ENCODE measurements around the gene C3AR1. TPM values are rescaled to one million over a fixed set of nuclear protein-coding genes. Genes with fewer than 3 reads are reported as not detected.

C3AR1 gene
- total RNA-seq, 4 donors from 2014 or later = 1.0 to 23.8 (median 4.4) TPM

GRCh38 chr12:8014836-8015235, 51.3 kb downstream of the C3AR1 start:
- no peak for DNase-seq
- Histone ChIP-seq H3K27me3 (peaks cover 12 to 16% of the 10 kb centered on the region in 2 donors), H3K4me3 (no peak overlapping the region), H3K27ac (no peak overlapping the region), H3K4me1 (peaks cover 0 to 7% of the 10 kb centered on the region in 2 donors), H3K36me3 (no peaks in the 10 kb centered on the region), H3K9me3 (no peaks in the 10 kb centered on the region)
- intact Hi-C loops (cut with DNase I; ENCODE audit: low total_unique reads) = no loop called here
- TF ChIP-seq CTCF (IDR thresholded peaks at IDR 0.05) (no peak), POLR2A (IDR thresholded peaks at IDR 0.05) (no peak)

DNA sequence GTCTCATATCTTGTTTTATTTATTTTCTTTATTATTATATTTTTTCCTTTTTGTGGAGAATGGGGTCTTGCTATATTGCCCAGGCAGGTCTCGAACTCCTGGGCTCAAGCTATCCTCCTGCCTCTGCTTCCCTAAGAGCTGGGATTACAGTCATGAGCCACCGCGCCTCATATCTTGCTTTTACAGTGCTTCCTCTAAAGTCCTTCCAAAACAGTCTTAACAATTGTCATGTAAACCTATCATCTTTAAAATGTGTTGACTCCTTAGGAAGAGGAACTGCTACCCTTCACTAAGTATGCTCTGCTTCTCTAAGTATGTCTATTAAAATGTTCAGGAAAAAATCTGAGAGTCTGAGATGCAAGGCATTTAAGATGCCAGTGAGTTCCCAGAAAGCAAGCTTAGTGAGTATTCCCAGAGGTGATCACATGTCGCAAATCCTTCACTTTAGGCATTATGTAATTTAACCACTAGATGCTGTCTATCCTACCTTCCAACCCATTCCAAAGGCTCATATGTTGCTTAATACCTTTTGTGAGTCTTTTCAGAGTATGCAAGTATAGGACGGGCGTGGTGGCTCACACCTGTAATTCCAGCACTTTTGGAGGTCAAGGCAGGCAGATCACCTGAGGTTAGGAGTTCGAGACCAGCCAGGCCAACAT, 53.4 kb downstream of the C3AR1 start:
- intact Hi-C loops (cut with DNase I; ENCODE audit: low total_unique reads) = no loop called here
- no peaks in the 10 kb centered on the region for H3K9me3 ChIP-seq
- no peaks in the 10 kb centered on the region for H3K36me3 ChIP-seq
- no peak for DNase-seq
- no peak overlapping the region for H3K4me3 ChIP-seq
- H3K27ac ChIP-seq = no peak overlapping the region
- TF ChIP-seq CTCF (IDR thresholded peaks at IDR 0.05) = no peak
- no peak for TF ChIP-seq POLR2A (IDR thresholded peaks at IDR 0.05)
- H3K27me3 ChIP-seq = peaks cover under 1 to 11% of the 10 kb centered on the region in 2 donors
- no peaks in the 10 kb centered on the region for H3K4me1 ChIP-seq

DNA sequence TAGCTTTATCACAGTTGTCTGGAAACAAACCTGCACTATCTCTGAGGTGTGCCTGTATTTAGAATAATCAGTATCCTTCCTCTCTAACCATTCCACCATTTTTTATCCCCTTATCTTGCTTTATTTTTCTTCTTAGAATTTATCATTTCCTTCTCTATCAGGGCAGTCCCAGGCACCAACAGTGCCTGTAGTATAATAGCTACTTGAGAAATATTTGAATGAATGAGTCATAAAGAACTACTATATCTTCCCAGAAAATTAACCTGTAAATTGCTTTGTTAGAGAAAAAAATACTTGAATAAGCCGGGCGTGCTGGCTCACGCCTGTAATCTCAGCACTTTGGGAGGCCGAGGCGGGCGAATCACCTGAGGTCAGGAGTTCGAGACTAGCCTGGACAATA, 54.8 kb downstream of the C3AR1 start:
- Histone ChIP-seq H3K9me3 (no peaks in the 10 kb centered on the region), H3K4me1 (no peaks in the 10 kb centered on the region), H3K4me3 (no peak overlapping the region), H3K27ac (no peak overlapping the region), H3K36me3 (no peaks in the 10 kb centered on the region), H3K27me3 (peaks cover 0 to 3% of the 10 kb centered on the region in 2 donors)
- DNase-seq = no peak
- TF ChIP-seq CTCF (IDR thresholded peaks at IDR 0.05) (no peak), POLR2A (IDR thresholded peaks at IDR 0.05) (no peak)
- intact Hi-C loops (cut with DNase I; ENCODE audit: low total_unique reads) = no loop called here

Other genes with a start within 250 kb of the C3AR1 start
- 1 to 10 TPM in 1 of 4 donors, under 1 TPM in 1, not detected in 2; 0.90 to 1.2 TPM for gene SLC2A14, start 193.4 kb downstream of the C3AR1 start, total RNA-seq
- gene SLC2A3, start 130.2 kb downstream of the C3AR1 start, total RNA-seq = 10 to 100 TPM in 3 of 4 donors, 1 to 10 TPM in 1; 8.2 to 64.1 (median 48.0) TPM
- 10 to 100 TPM in 2 of 4 donors, 1 to 10 TPM in 2; 7.4 to 37.7 (median 10.8) TPM for gene FOXJ2, start 33.6 kb downstream of the C3AR1 start, total RNA-seq
- gene NECAP1, start 15.9 kb upstream of the C3AR1 start, total RNA-seq = 10 to 100 TPM in 3 of 4 donors, 1 to 10 TPM in 1; 10.0 to 49.6 (median 25.4) TPM
- gene CLEC4A, start 57.3 kb upstream of the C3AR1 start, total RNA-seq = 1 to 10 TPM in 1 of 4 donors, under 1 TPM in 1, not detected in 2; 0.97 to 2.3 TPM
- under 1 TPM in 2 of 4 donors, not detected in 2; 0.07 to 0.15 TPM for gene ZNF705A, start 90.7 kb upstream of the C3AR1 start, total RNA-seq
- under 1 TPM in 1 of 4 donors, not detected in 3; 0.21 TPM for gene FAM90A1, start 161.3 kb upstream of the C3AR1 start, total RNA-seq